ENCODE data around the gene SLN. TPM values are rescaled to one million over a fixed set of nuclear protein-coding genes. Genes with fewer than 3 reads are reported as not detected.
A peak's percentile ranks its signal among the peaks of the same experiment; 100 is the strongest.

The SLN gene
- total RNA-seq, 4 donors from 2014 or later = 586 to 5,775 (median 2,747) TPM

DNA sequence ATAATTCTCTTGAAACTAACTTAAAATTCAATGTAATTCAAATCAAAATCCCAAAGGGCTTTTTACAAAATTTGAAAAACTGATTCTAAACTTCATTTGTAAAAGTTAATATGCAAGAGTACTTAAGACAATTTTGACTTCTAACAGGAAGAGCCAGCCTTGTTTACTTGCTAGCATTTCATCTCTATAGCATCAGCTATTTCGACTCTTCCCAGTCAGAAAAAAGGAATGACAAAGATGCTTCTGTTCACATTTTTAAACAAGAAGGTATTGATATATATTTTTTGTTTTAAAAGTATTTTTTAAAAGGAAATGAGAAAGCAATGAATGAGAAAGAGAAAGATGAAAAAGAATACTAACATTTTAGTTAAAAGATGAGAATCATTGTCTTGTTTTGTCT is 16.4 kb downstream of the SLN start:
- H3K4me3 ChIP-seq = no peak overlapping the region
- H3K27ac ChIP-seq = peak overlapping the region; percentile 66 to 75 (median 70)
- peaks cover 17 to 18% of the 10 kb centered on the region in 2 donors for H3K4me1 ChIP-seq
- H3K27me3 ChIP-seq = no peaks in the 10 kb centered on the region
- DNase-seq (no peak), ATAC-seq (no peak)
- no peaks in the 10 kb centered on the region for H3K36me3 ChIP-seq
- no peaks in the 10 kb centered on the region for H3K9me3 ChIP-seq
- TF ChIP-seq, protein P1, sequence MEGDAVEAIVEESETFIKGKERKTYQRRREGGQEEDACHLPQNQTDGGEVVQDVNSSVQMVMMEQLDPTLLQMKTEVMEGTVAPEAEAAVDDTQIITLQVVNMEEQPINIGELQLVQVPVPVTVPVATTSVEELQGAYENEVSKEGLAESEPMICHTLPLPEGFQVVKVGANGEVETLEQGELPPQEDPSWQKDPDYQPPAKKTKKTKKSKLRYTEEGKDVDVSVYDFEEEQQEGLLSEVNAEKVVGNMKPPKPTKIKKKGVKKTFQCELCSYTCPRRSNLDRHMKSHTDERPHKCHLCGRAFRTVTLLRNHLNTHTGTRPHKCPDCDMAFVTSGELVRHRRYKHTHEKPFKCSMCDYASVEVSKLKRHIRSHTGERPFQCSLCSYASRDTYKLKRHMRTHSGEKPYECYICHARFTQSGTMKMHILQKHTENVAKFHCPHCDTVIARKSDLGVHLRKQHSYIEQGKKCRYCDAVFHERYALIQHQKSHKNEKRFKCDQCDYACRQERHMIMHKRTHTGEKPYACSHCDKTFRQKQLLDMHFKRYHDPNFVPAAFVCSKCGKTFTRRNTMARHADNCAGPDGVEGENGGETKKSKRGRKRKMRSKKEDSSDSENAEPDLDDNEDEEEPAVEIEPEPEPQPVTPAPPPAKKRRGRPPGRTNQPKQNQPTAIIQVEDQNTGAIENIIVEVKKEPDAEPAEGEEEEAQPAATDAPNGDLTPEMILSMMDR (IDR thresholded peaks at IDR 0.05 in 4 of 5, conservative IDR thresholded peaks at IDR 0.05 in 1 of 5) = no peak
- TF ChIP-seq POLR2A (IDR thresholded peaks at IDR 0.05) = no peak
- intact Hi-C loops (cut with DNase I; ENCODE audit: low total_unique reads) = loop anchor here (2.0 kb wide), 1 partner anchor 61 kb away; no protein-coding TSS in a partner anchor
- in situ Hi-C loops (cut with MboI; ENCODE audit: low sequenced_read_pairs in 4 of 4) = loop anchor here in 1 of 4 donors (10.0 kb wide), 1 partner anchor 59 kb away; no protein-coding TSS in a partner anchor

DNA sequence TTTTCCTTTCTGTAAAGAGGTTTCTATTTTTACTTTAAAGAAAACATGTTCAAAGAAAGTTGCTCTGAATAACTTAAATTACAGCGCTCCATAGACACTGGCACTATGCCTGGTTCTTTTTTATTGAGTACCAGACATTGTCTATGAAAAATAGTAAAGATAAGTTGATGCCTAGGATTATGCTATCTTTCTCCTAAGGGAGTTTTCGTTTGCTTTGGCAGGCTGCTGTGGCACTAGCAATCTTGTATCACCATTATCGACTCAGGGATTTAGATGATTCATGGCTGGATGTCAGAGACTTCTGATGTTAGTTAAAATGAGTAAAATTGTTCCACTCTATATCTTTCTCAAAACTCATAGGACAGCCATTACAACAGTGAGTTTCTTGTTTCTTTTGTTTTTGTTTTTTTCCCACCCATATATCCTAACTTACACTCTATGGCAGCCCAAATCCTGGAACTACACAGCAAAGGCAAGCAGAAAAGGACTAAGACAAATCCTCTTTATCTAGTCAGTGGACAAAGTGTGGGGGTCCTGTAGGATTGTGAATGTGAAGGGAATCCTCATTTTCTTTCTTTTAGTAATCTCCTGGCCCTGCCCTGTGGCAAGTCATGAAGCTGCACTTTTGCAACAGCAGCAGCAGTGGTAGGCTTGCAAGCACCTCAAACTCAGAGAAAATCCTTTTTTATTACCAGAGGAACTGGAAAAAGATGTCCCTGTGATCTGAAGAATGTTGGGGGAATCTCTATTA is 20.7 kb downstream of the SLN start:
- in situ Hi-C loops (cut with MboI; ENCODE audit: low sequenced_read_pairs in 4 of 4) (loop anchor here in 3 of 4 donors (5.0 to 10.0 kb wide), 3 partner anchors 64 to 114 kb away; no protein-coding TSS in a partner anchor), intact Hi-C loops (cut with DNase I; ENCODE audit: low total_unique reads) (no loop called here)
- peaks cover 5 to 10% of the 10 kb centered on the region in 2 donors for H3K4me1 ChIP-seq
- no peak for ATAC-seq
- TF ChIP-seq, protein P1 (IDR thresholded peaks at IDR 0.05 in 4 of 5, conservative IDR thresholded peaks at IDR 0.05 in 1 of 5) = no peak
- no peak for TF ChIP-seq POLR2A (IDR thresholded peaks at IDR 0.05)
- peak overlapping the region in 1 of 4 donors; percentile 28 for H3K27ac ChIP-seq
- H3K4me3 ChIP-seq = no peak overlapping the region
- no peaks in the 10 kb centered on the region for H3K9me3 ChIP-seq
- H3K27me3 ChIP-seq = no peaks in the 10 kb centered on the region
- H3K36me3 ChIP-seq = no peaks in the 10 kb centered on the region
- no peak for DNase-seq

DNA sequence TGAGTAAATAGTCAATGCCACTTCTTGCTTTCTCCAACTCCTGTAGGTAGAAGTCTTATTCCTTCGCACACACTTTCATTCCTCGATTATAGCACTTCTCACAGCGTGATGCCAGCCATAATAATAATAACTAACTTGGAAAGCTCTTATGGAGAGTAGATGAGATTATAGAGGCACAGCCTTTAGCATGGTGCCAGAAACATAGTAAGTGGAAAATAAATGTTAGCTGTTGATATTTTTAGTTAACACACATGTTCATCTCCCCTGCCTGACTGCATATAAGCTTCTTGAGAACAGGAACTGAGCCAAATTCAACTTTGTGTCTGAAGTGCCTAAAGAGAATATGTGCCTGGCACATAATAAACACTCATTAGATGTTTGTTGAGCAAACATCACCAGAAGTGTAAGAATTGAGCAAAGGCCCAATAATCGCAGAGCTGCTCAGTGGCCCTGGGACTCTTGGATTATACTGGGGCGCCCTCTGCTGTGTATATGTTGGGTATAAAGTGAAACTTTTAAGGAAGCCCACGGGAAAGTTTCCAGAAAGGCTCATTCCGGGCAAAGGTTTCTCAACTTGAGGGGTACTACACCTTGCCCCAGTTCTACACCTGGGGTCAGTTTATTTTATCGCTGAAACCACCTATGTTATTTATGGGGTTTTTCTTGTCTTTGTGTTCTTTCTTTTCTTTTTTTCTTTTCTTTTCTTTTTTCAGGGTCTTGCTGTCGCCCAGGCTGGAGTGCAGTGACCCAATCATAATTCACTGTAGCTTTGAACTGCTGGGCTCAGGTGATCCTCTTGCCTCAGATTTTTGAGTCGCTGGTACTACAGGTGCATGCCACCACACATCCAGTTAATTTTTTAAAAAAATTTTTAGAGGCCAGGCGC is 22.3 kb downstream of the SLN start:
- Histone ChIP-seq H3K36me3 (no peaks in the 10 kb centered on the region), H3K4me1 (peaks cover 0 to 3% of the 10 kb centered on the region in 2 donors), H3K4me3 (peak overlapping the region in 3 of 4 donors; percentile 9 to 19 (median 13)), H3K27ac (peak overlapping the region; percentile 13 to 33 (median 28)), H3K27me3 (no peaks in the 10 kb centered on the region), H3K9me3 (no peaks in the 10 kb centered on the region)
- TF ChIP-seq, protein P1 (IDR thresholded peaks at IDR 0.05 in 4 of 5, conservative IDR thresholded peaks at IDR 0.05 in 1 of 5) = peak; percentile 49 to 74 (median 67)
- TF ChIP-seq POLR2A (IDR thresholded peaks at IDR 0.05) = no peak
- ATAC-seq = peak; percentile 79 to 89
- intact Hi-C loops (cut with DNase I; ENCODE audit: low total_unique reads) = loop anchor here (1.0 to 2.0 kb wide), 3 partner anchors 81 to 124 kb away; partner anchors contain the start of gene ALKBH8
- DNase-seq = peak; percentile 53 to 56
- in situ Hi-C loops (cut with MboI; ENCODE audit: low sequenced_read_pairs in 4 of 4) = loop anchor here (5.0 to 10.0 kb wide), 5 partner anchors 65 to 115 kb away; no protein-coding TSS in a partner anchor

DNA sequence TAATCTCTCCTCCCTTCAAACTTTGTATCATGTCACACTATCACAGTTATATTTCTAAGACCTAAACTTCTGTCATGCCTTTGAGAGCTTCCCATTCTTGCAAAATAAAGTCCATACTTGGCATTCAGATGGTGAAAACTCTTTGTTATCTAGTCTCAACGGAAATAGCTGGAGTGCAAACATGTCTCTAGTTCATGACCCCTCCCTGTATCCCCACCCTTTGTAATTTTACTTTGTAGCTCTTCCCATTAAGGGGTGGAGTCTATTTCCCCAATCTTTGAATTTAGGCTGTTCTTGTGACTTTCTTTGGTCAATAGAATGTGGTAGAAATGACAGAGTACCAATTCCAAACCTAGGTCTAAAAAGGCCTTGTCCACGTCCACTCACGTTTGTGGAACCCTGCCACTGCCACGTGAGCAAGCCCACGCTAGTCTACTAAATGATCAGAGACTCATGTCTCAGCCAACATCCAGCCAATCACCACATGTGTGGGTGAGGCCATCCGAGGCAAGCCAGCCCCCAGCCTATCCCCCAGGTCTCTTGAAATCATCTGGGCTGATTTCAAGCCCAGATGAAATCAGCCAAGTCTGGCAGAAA is 23.4 kb downstream of the SLN start:
- H3K9me3 ChIP-seq = no peaks in the 10 kb centered on the region
- no peaks in the 10 kb centered on the region for H3K27me3 ChIP-seq
- no peak for TF ChIP-seq POLR2A (IDR thresholded peaks at IDR 0.05)
- TF ChIP-seq, protein P1 (IDR thresholded peaks at IDR 0.05 in 4 of 5, conservative IDR thresholded peaks at IDR 0.05 in 1 of 5) = no peak
- H3K27ac ChIP-seq = no peak overlapping the region
- DNase-seq = no peak
- H3K4me3 ChIP-seq = no peak overlapping the region
- in situ Hi-C loops (cut with MboI; ENCODE audit: low sequenced_read_pairs in 4 of 4) (loop anchor here in 2 of 4 donors (10.0 kb wide), 2 partner anchors 86 to 114 kb away; no protein-coding TSS in a partner anchor), intact Hi-C loops (cut with DNase I; ENCODE audit: low total_unique reads) (loop anchor here (2.0 kb wide), 1 partner anchor 82 kb away; no protein-coding TSS in a partner anchor)
- no peak for ATAC-seq
- H3K36me3 ChIP-seq = no peaks in the 10 kb centered on the region
- H3K4me1 ChIP-seq = peaks cover 0 to 3% of the 10 kb centered on the region in 2 donors

All from gastrocnemius medialis (tissue), 4 donors.